ENCODE data around the gene ZSCAN10. TPM values are rescaled to one million over a fixed set of nuclear protein-coding genes. Genes with fewer than 3 reads are reported as not detected.

ZSCAN10 gene
- total RNA-seq, 2 experiments from 2014 or later: 0.19 TPM; not detected in 1

DNA sequence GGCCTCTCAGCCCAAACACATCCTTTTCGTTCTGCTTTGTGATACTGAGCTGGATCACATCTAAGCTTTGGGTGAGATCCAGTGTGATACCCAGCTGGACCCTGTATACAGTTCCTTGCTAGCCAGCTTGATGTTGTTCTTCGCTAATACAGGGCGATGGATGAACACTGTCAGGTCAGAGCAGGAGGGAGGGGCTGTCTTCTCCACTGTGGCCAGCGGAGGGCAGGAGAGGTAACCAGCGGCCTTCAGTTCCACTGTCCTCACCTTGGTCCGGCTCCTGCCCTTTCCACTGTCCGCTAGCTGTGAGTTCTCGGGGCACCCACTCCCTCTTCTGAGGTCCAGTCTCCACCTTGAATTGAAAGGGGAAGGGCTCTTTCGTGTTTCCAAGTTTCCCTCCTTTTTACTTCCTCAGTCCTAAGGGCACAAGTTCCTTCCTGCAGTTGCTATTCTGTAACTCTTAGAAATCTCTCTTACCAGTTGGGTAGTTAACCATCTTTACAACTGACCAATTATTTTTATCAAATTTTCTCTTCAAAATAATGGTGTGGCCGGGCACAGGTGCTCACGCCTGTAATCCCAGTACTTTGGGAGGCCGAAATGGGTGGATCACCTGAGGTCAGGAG lies 32.8 kb upstream of the ZSCAN10 start:
- Mint-ChIP-seq H3K27ac (peak overlapping the region; percentile 54), H3K4me1 (ENCODE audit: low read depth) (peaks cover 35% of the 10 kb centered on the region)

DNA sequence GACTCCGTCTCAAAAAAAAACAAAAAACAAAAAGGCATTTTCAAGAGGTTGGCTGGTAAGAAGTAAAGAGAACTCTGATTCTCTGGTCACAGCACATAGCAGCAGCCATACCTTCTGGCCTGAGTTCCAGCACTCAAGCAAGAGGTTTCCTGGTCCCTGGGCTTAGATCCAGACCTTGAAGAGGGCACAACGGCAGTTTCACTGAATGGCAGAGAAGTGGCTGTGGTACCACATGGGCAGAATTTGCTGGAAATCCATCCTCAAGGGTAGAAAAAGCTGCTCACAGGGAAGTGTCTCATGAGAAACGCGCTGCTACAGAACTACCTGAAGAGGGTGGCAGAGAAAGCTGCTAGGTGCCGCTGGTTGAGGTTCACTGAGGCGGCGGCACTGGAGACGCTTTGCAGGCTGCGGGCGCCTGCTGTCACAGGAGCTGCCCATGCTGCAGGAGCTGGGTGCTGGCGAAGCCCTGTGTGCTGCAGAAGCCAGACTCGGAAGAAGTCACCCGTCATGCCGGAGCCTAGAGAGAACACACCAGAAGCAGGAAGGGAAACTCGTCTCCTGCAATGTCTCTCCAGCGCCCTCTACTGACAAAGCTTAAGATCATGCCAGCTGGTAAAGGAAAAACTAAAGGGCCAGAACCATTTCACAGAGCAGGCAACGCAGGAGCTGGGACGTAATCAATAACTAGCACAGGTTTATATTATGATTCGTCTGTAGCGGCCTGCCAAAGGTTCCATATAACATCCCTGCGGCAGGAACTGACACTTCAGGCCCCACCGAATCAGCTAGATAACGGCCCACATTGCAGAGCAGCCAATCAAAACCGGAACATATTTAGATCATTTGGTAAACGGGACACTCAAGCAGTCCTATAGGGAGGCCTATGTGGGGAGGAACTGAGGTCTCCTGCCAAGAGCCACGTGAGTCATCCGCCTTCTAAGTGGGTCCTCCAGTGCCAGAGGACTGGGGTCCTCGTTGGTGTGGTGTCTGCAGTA lies 30.3 kb upstream of the ZSCAN10 start:
- Mint-ChIP-seq H3K27ac (peak overlapping the region; percentile 88), H3K4me3 (peak overlapping the region; percentile 88), H3K36me3 (peaks cover 12% of the 10 kb centered on the region), H3K4me1 (ENCODE audit: low read depth) (peaks cover 31% of the 10 kb centered on the region), H3K27me3 (no peaks in the 10 kb centered on the region), H3K9me3 (no peaks in the 10 kb centered on the region)
- peak; percentile 82 for DNase-seq
- POLR2A ChIA-PET: interaction anchor here (0.8 to 2.4 kb wide), 8 partner anchors 33 to 134 kb away, joined by 3 to 17 read pairs (median 4); partner anchors contain the start of gene IL32
- CTCF ChIA-PET: interaction anchor here (0.6 to 11.5 kb wide), 46 partner anchors 9 to 379 kb away, joined by 3 to 270 read pairs (median 5); partner anchors contain the start of genes IL32, ZNF174, ZNF200 and ZNF263
- intact Hi-C loops (cut with micrococcal nuclease): loop anchor here (1.0 kb wide), 4 partner anchors 29 to 70 kb away; no protein-coding TSS in a partner anchor

More for the DNA sequence above, 32.8 kb upstream of the ZSCAN10 start:
- peaks cover 10% of the 10 kb centered on the region for H3K36me3 Mint-ChIP-seq
- no peaks in the 10 kb centered on the region for H3K9me3 Mint-ChIP-seq
- CTCF ChIA-PET: interaction anchor here (0.6 to 11.5 kb wide), 19 partner anchors 9 to 109 kb away, joined by 3 to 270 read pairs (median 4); partner anchors contain the start of genes IL32 and ZSCAN10
- intact Hi-C loops (cut with micrococcal nuclease): no loop called here
- POLR2A ChIA-PET: interaction anchor here (1.2 kb wide), 1 partner anchor 65 kb away, joined by 3 read pairs; no protein-coding TSS in a partner anchor
- DNase-seq: peak; percentile 69
- no peak overlapping the region for H3K4me3 Mint-ChIP-seq
- no peaks in the 10 kb centered on the region for H3K27me3 Mint-ChIP-seq

DNA sequence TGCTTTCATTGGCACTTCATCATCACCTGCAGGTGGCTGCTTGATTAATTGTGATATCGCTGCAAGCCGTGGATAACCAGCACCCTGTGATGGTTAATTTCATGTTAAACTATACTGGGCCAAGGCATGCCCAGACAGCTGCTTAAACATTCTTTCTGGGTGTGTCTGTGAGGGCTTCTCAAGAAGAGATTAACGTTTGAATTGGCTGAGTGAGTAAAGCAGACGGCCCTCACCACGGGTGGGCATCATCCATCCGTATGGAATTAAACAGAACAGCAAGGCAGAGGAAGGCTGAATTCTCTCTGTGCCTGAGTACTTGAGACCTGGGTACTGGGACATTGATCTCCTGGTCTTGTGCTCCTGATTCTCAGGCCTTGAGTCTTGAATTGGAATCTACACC lies 28.7 kb upstream of the ZSCAN10 start:
- Mint-ChIP-seq H3K36me3 (peaks cover 12% of the 10 kb centered on the region), H3K27me3 (no peaks in the 10 kb centered on the region), H3K4me3 (no peak overlapping the region), H3K27ac (peak overlapping the region; percentile 35), H3K9me3 (no peaks in the 10 kb centered on the region), H3K4me1 (ENCODE audit: low read depth) (peaks cover 31% of the 10 kb centered on the region)
- intact Hi-C loops (cut with micrococcal nuclease): no loop called here
- CTCF ChIA-PET: interaction anchor here (0.8 to 11.5 kb wide), 7 partner anchors 12 to 124 kb away, joined by 3 to 270 read pairs (median 80); partner anchors contain the start of genes IL32 and ZSCAN10
- POLR2A ChIA-PET: interaction anchor here (1.4 kb wide), 1 partner anchor 27 kb away, joined by 5 read pairs; no protein-coding TSS in a partner anchor
- no peak for DNase-seq

DNA sequence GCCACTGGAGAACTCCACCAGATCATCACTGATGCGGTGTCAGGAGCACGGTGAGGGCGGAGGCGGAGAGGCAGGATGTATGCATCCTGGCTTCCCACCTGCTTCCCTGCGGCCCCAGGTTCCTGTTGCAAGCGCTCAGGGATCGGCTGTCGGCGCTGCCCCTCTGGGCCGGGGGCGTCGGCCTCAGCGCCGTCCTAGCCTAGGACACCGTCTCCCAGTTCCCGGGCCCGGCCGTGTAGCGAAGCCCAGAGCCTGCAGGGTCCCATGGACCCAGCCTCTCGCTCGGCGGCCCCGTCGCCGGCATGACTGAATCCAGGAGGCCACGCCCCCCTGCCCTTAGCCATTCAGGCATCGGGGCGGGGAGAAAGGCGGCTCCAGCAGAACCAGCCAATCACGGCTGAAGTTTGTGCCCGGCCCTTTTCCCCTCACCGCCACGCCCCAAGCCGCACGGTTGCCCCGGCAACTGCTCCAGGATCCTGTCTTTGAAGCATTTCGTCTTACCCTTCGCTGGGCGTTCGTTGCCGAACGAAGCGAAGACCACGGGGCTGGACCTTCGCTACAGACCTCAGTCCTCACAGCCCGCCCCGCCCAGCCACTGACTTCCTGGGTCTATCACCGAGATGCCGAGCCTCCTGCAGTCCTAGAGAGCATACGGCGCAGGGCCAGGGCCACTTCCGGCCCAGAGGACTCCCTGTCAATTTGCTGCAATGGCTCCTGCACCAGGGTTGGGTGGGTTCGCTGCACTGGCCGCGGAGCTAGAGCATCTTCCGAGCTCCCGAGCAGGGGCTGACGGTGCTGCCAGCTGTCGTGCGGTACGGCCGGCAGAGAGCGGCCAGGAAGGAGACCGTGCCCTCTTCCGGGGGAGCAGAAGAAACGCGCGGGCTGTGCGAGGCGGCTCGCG lies 25.1 kb upstream of the ZSCAN10 start:
- Mint-ChIP-seq H3K36me3 (peaks cover 1% of the 10 kb centered on the region), H3K9me3 (no peaks in the 10 kb centered on the region), H3K4me3 (peak overlapping the region; percentile 98), H3K27me3 (no peaks in the 10 kb centered on the region), H3K4me1 (ENCODE audit: low read depth) (peaks cover 21% of the 10 kb centered on the region), H3K27ac (peak overlapping the region; percentile 95)
- DNase-seq: peak; percentile 98
- CTCF ChIA-PET: interaction anchor here (1.3 to 9.1 kb wide), 7 partner anchors 11 to 96 kb away, joined by 7 to 270 read pairs (median 9); partner anchors contain the start of genes IL32, ZNF213 and ZSCAN10
- POLR2A ChIA-PET: interaction anchor here (1.0 to 1.7 kb wide), 4 partner anchors 10 to 26 kb away, joined by 3 to 7 read pairs (median 4); partner anchors contain the start of gene ZNF213
- intact Hi-C loops (cut with micrococcal nuclease): loop anchor here (1.0 kb wide), 2 partner anchors 24 to 28 kb away; no protein-coding TSS in a partner anchor

DNA sequence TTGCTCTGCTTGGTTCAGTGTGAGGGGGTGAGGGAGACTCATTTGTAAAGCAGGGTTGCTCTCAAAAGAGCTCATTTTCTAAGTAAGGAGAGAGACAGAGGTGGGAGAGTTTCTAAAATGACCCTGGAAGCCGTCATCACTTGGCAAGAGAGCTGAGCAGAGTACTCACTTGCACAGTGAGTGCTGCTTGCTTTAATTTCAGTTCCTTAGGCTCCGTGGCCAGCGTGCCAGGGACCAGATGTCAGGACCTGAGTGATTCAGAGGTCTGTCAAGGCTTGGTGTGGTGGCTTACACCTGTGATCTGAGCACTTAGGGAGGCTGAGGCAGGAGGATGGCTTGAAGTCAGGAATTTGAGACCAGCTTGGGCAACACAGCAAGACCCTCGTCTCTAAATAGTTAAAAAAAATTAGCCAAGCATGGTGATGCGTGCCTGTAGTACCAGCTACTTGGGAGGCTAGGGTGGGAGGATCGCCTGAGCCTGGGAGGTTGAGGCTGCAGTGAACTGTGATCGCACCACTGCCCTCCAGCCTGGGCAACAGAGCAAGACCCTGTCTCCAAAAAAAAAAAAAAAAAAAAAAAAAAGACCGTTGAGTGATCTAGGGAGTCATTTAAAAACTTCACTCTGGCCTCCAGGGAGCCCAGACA lies 24.0 kb upstream of the ZSCAN10 start:
- ChIA-PET POLR2A (interaction anchor here (1.2 kb wide), 1 partner anchor 12 kb away, joined by 6 read pairs; the partner anchor contains the start of gene ZNF213), CTCF (interaction anchor here (0.9 to 2.2 kb wide), 4 partner anchors 9 to 64 kb away, joined by 3 to 16 read pairs (median 3); partner anchors contain the start of gene ZNF213)
- DNase-seq: no peak
- no peaks in the 10 kb centered on the region for H3K27me3 Mint-ChIP-seq
- H3K9me3 Mint-ChIP-seq: no peaks in the 10 kb centered on the region
- peak overlapping the region; percentile 98 for H3K4me3 Mint-ChIP-seq
- peaks cover 1% of the 10 kb centered on the region for H3K36me3 Mint-ChIP-seq
- H3K4me1 Mint-ChIP-seq (ENCODE audit: low read depth): peaks cover 16% of the 10 kb centered on the region
- intact Hi-C loops (cut with micrococcal nuclease): no loop called here
- H3K27ac Mint-ChIP-seq: no peak overlapping the region

DNA sequence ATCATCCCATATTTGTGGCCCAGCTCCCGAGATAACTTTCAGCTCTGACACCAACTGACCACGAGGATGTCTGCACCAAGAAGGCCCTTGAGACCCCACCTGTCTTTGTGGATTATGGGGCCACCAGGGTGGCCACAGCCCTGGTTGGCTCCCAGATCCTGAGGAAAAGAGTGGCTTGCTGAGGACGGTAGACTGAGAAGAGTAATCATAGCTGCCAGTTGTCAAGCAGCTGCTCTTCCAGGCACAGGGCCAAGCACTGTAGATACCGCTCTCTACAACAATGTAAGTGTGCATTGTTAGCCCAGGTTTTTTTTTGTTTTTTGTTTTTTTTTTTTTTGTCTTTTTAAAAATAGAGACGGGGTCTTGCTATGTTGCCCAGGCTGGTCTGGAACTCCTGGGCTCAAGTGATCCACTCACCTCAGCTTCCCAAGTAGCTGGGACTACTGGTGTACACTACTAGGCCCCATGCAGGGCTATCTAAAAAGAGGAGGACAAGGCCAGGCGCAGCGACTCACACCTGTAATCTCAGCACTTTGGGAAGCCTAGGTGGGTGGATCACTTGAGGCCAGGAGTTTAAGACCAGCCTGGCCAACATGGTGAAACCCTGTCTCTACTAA lies 22.9 kb upstream of the ZSCAN10 start:
- no peak for DNase-seq
- ChIA-PET POLR2A (interaction anchor here (1.2 kb wide), 1 partner anchor 13 kb away, joined by 6 read pairs; the partner anchor contains the start of gene ZNF213), CTCF (interaction anchor here (0.9 to 2.2 kb wide), 3 partner anchors 13 to 90 kb away, joined by 3 to 16 read pairs (median 5); partner anchors contain the start of gene ZNF213)
- no peak overlapping the region for H3K4me3 Mint-ChIP-seq
- peaks cover 1% of the 10 kb centered on the region for H3K36me3 Mint-ChIP-seq
- no peaks in the 10 kb centered on the region for H3K27me3 Mint-ChIP-seq
- H3K4me1 Mint-ChIP-seq (ENCODE audit: low read depth): peaks cover 12% of the 10 kb centered on the region
- intact Hi-C loops (cut with micrococcal nuclease): no loop called here
- H3K27ac Mint-ChIP-seq: no peak overlapping the region
- no peaks in the 10 kb centered on the region for H3K9me3 Mint-ChIP-seq

DNA sequence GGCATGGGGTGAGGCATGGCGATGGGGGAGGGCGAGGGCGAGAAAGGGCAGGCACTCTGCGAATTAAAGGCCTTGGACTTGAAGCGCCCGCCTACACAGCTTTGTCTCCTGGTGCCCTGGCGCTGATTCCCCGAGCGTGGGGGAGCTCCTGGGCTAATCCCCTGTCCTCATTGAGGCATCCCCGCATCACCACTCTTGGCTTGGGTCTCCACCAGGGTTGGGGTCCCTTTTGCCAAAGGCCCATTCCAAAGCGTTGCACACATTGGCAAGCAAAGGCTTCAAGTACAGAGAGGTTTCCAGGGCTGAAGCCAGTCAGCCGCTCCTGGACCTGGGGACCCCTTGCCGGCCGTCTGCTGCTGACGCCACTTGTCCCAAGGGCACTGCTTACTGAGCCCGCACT lies 21.3 kb upstream of the ZSCAN10 start:
- Mint-ChIP-seq H3K9me3 (no peaks in the 10 kb centered on the region), H3K27me3 (no peaks in the 10 kb centered on the region), H3K4me1 (ENCODE audit: low read depth) (peaks cover 11% of the 10 kb centered on the region), H3K27ac (no peak overlapping the region), H3K36me3 (peaks cover 1% of the 10 kb centered on the region), H3K4me3 (no peak overlapping the region)
- POLR2A ChIA-PET: no interaction called here
- CTCF ChIA-PET: interaction anchor here (0.8 to 1.1 kb wide), 2 partner anchors 9 to 12 kb away, joined by 3 to 4 read pairs; no protein-coding TSS in a partner anchor
- DNase-seq: no peak
- intact Hi-C loops (cut with micrococcal nuclease): no loop called here

DNA sequence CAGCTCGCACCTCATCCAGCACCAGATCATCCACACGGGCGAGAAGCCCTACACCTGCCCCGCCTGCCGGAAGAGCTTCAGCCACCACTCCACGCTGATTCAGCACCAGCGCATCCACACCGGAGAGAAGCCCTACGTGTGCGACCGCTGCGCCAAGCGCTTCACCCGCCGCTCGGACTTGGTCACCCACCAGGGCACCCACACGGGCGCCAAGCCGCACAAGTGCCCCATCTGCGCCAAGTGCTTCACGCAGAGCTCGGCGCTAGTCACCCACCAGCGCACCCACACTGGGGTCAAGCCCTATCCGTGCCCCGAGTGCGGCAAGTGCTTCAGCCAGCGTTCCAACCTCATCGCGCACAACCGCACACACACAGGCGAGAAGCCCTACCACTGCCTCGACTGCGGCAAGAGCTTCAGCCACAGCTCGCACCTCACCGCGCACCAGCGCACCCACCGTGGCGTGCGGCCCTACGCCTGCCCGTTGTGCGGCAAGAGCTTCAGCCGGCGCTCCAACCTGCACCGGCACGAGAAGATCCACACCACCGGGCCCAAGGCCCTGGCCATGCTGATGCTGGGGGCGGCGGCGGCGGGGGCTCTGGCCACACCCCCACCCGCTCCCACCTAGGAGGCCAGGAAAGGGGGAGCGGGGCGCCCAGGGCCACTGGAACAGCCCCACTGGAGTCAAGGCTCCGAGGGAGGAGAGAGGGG lies 20.8 kb upstream of the ZSCAN10 start:
- Mint-ChIP-seq H3K9me3 (no peaks in the 10 kb centered on the region), H3K27me3 (no peaks in the 10 kb centered on the region), H3K36me3 (peaks cover 1% of the 10 kb centered on the region), H3K27ac (no peak overlapping the region), H3K4me3 (no peak overlapping the region), H3K4me1 (ENCODE audit: low read depth) (peaks cover 8% of the 10 kb centered on the region)
- ChIA-PET CTCF (interaction anchor here (0.8 to 1.4 kb wide), 5 partner anchors 10 to 88 kb away, joined by 3 to 5 read pairs (median 4); no protein-coding TSS in a partner anchor), POLR2A (no interaction called here)
- no peak for DNase-seq
- intact Hi-C loops (cut with micrococcal nuclease): no loop called here

DNA sequence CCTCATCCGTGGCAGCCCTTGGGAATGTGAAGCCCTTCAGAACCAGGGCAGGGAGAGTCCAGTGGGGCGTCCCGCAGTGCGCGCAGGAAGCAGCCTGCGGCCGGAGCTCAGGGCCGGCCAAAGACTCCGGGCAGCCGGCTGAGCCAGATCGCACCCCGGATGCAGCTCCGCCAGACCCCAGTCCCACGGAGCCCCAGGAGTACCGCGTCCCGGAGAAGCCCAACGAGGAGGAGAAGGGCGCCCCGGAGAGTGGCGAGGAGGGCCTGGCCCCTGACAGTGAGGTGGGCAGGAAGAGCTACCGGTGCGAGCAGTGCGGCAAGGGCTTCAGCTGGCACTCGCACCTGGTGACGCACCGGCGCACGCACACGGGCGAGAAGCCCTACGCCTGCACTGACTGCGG lies 20.2 kb upstream of the ZSCAN10 start:
- no peaks in the 10 kb centered on the region for H3K27me3 Mint-ChIP-seq
- H3K27ac Mint-ChIP-seq: no peak overlapping the region
- H3K36me3 Mint-ChIP-seq: no peaks in the 10 kb centered on the region
- DNase-seq: no peak
- H3K4me3 Mint-ChIP-seq: no peak overlapping the region
- H3K9me3 Mint-ChIP-seq: no peaks in the 10 kb centered on the region
- POLR2A ChIA-PET: no interaction called here
- CTCF ChIA-PET: interaction anchor here (0.9 to 1.4 kb wide), 4 partner anchors 10 to 87 kb away, joined by 3 to 5 read pairs (median 4); no protein-coding TSS in a partner anchor
- intact Hi-C loops (cut with micrococcal nuclease): no loop called here
- peaks cover 6% of the 10 kb centered on the region for H3K4me1 Mint-ChIP-seq (ENCODE audit: low read depth)

All from activated CD4-positive, alpha-beta memory T cell treated with anti-CD3 and anti-CD28 coated beads for 36 hours (primary cell).